Measurements from ENCODE around the gene DNAI1. TPM values are rescaled to one million over a fixed set of nuclear protein-coding genes. Genes with fewer than 3 reads are reported as not detected.

DNAI1 gene
- total RNA-seq, 1 experiment from 2014 or later = 0.52 TPM

DNA sequence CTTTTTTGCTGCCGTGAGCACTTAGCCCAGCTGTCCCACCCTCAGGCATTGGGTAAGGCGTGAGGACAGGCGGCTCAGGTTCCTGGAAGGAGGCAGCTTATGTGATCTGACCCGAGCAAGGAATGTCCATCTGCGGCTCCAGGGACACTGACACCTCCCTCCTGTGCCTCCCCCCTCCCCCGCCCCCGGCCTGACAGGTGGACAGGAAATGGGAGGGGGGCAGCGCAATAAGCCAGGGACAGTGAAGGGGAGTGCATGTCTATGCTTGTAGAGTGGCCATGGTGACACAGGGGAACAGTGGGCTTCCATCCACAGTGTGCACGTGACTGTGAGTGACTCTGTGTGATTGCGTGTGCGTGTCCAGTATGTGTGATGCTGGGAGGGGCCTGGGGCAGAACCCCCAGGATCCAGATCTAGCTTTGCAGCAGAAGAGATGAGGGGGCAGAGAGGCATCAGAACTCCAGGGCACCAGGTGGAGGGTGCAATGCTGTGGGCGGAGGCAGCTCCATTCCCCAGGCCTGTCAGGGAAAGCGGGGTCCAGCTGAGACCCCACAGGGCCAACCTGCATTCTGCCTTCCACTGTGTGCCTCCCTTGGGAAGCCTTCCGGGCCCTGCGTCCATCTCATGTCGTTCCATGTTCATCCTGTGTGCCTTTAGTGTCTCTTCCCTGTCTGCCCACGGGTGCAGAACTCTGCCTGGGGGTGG is 100.5 kb downstream of the DNAI1 start:
- no TSS peak for BruUV-seq (replicated peaks)
- Mint-ChIP-seq H3K27me3 (ENCODE audit: insufficient read depth, unreplicated experiment) (peaks cover 4% of the 10 kb centered on the region), H3K36me3 (ENCODE audit: insufficient read depth, unreplicated experiment) (no peaks in the 10 kb centered on the region), H3K9me3 (ENCODE audit: unreplicated experiment) (peaks cover 8% of the 10 kb centered on the region), H3K27ac (ENCODE audit: unreplicated experiment) (no peak overlapping the region), H3K4me3 (ENCODE audit: unreplicated experiment) (no peak overlapping the region), H3K4me1 (ENCODE audit: low read depth, unreplicated experiment) (no peaks in the 10 kb centered on the region)
- no peak for DNase-seq
- CTCF ChIA-PET = interaction anchor here (0.7 kb wide), 1 partner anchor 33 kb away, joined by 4 read pairs; no protein-coding TSS in a partner anchor
- Histone ChIP-seq H3K9me3 (no peaks in the 10 kb centered on the region), H3K4me3 (ENCODE audit: low read depth, low read length) (no peak overlapping the region), H3K27me3 (replicated peaks; ENCODE audit: control insufficient read depth, insufficient read depth, low read length) (no peaks in the 10 kb centered on the region; the same call in none of the 2 replicates), H3K4me1 (no peaks in the 10 kb centered on the region), H3K36me3 (ENCODE audit: control insufficient read depth, insufficient read depth, low read length) (no peaks in the 10 kb centered on the region)
- POLR2A ChIA-PET = no interaction called here
- intact Hi-C loops (cut with micrococcal nuclease; ENCODE audit: unreplicated experiment) = no loop called here
- TF ChIP-seq, protein P1, sequence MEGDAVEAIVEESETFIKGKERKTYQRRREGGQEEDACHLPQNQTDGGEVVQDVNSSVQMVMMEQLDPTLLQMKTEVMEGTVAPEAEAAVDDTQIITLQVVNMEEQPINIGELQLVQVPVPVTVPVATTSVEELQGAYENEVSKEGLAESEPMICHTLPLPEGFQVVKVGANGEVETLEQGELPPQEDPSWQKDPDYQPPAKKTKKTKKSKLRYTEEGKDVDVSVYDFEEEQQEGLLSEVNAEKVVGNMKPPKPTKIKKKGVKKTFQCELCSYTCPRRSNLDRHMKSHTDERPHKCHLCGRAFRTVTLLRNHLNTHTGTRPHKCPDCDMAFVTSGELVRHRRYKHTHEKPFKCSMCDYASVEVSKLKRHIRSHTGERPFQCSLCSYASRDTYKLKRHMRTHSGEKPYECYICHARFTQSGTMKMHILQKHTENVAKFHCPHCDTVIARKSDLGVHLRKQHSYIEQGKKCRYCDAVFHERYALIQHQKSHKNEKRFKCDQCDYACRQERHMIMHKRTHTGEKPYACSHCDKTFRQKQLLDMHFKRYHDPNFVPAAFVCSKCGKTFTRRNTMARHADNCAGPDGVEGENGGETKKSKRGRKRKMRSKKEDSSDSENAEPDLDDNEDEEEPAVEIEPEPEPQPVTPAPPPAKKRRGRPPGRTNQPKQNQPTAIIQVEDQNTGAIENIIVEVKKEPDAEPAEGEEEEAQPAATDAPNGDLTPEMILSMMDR (IDR thresholded peaks at IDR 0.05; ENCODE audit: insufficient read depth in 1 of 2, low read depth in 1 of 2, low read length in 1 of 2, severe bottlenecking in 1 of 2, unreplicated experiment in 1 of 2) = no peak

- H3K4me3 Mint-ChIP-seq (ENCODE audit: unreplicated experiment) = no peak overlapping the region
- POLR2A ChIA-PET = no interaction called here
Observed at GRCh38 chr9:34559624-34560455, 101.2 kb downstream of the DNAI1 start.

More at GRCh38 chr9:34559624-34560455, 101.2 kb downstream of the DNAI1 start:
- H3K36me3 Mint-ChIP-seq (ENCODE audit: insufficient read depth, unreplicated experiment) = no peaks in the 10 kb centered on the region
- TF ChIP-seq, protein P1 (IDR thresholded peaks at IDR 0.05; ENCODE audit: insufficient read depth in 1 of 2, low read depth in 1 of 2, low read length in 1 of 2, severe bottlenecking in 1 of 2, unreplicated experiment in 1 of 2) = no peak
- peaks cover 8% of the 10 kb centered on the region for H3K9me3 Mint-ChIP-seq (ENCODE audit: unreplicated experiment)
- no peak for DNase-seq
- intact Hi-C loops (cut with micrococcal nuclease; ENCODE audit: unreplicated experiment) = no loop called here
- no peaks in the 10 kb centered on the region for H3K4me1 ChIP-seq
- no peak overlapping the region for H3K27ac Mint-ChIP-seq (ENCODE audit: unreplicated experiment)
- CTCF ChIA-PET = interaction anchor here (1.0 kb wide), 1 partner anchor 32 kb away, joined by 5 read pairs; no protein-coding TSS in a partner anchor
- H3K36me3 ChIP-seq (ENCODE audit: control insufficient read depth, insufficient read depth, low read length) = no peaks in the 10 kb centered on the region
- no peaks in the 10 kb centered on the region; the same call in none of the 2 replicates for H3K27me3 ChIP-seq (replicated peaks; ENCODE audit: control insufficient read depth, insufficient read depth, low read length)
- H3K9me3 ChIP-seq = no peaks in the 10 kb centered on the region
- no peaks in the 10 kb centered on the region for H3K4me1 Mint-ChIP-seq (ENCODE audit: low read depth, unreplicated experiment)
- no peak overlapping the region for H3K4me3 ChIP-seq (ENCODE audit: low read depth, low read length)
- peaks cover 4% of the 10 kb centered on the region for H3K27me3 Mint-ChIP-seq (ENCODE audit: insufficient read depth, unreplicated experiment)
- no TSS peak for BruUV-seq (replicated peaks)

Data from Caco-2 (cell line).